AML-193 (cell line): Measurements from ENCODE around the gene HLA-A.
"Not testable (repeated sequence)": the region's sequence is repeated elsewhere in the genome, so short reads cannot be mapped to it uniquely, and the experiment has no call there.

Experiments
- DNase-seq, 2 experiments: peaks; one replicate each; lab custom pipeline; 2025; lab: John Stamatoyannopoulos, UW

HLA-A gene

DNA sequence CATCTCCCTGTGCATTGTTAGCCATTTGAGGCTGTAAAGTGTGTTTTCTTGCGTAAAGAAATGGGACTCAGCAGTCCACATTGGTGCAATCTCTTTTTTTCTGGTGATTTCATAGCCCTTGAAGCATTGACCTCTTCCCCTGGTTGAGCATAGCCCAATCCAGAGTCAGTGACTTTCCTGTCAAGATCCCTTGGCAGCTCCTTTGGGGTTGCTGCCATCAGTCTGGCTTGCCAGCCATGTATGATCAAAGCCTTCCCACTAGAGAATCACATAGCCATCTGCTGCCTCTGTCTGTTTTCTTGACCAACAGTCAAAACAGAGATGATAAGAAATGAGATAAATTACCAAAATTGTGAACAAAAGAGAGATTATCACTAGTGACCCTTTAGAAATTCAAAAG is 19.6 kb downstream of the HLA-A start:
- DNase-seq: no peak

DNA sequence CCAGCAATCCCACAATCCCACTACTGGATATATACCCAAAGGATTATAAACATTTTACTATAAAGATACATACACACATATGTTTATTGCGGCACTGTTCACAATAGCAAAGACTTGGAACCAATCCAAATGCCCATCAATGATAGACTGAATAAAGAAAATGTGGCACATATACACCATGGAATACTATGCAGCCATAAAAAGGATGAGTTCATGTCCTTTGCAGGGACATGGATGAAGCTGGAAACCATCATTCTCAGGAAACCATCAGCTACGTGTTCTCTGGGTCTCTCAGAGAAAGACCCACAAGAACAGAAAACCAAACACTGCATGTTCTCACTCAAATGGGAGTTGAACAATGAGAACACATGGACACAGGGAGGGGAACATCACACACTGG is 21.4 kb downstream of the HLA-A start:
- not testable (repeated sequence) for DNase-seq

DNA sequence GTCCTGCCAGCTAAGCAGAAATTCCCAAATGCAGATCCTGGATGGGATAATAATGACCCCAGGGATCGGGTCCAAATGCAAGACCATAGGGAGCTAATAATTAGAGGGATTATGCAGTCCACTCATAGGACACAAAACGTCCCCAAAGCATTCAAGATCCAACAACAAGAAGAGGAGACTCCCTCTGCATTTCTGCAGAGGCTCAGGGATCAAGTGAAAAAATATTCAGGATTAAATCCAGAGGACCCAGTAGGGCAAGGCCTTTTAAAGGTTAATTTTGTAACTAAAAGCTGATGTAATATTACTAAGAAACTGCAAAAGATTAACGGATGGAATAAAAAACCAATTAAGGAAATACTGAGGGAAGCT is 22.2 kb downstream of the HLA-A start:
- DNase-seq: no peak

DNA sequence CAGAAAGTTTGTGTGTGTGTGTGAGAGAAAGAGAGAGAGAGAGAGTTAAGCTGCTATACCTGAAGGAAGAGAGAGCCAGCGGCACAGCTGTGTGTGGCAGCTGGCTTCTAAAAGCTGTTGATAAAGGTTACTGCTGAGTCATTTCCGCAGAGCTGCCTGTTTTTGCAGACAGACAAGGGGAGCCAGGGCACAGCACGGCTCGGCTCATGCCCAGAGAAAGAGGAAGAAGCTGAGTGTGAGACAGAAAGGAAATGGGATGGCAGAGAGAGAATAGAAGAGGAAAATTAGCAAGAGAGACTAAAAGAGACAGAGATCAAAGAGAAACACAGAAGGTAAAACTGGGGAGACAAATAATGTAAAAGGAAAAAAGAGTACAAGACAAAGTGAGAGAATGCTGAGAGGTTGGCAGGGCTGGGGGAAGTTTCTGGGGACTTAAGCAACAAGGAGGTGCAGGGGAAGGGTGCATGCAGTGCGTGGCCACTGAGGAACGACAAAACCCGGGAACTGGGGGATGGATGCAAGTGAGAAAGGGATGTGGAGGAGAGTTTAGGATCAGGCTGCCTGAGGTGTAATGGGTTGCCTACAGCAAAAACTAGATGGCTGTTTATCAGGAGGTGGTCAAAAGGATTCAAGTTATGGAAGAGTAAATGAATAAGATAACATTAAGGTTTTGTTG is 22.7 kb downstream of the HLA-A start:
- DNase-seq: peak; percentile 99 to 100

DNA sequence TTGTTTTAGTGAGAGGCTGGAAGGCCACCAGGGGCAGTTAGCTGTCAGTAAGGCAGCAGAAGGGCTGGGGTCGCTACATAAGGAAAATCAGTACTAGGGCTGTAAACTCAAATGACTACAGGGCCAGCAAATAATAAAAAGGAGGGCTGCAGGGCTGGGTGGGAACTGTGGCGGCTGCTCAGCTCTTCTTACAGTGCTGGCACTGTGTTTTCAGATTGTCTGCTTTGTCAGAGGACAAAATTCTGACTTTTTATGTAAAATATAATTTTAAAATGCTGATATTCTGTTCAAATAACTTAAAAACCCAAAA is 23.2 kb downstream of the HLA-A start:
- no peak for DNase-seq

DNA sequence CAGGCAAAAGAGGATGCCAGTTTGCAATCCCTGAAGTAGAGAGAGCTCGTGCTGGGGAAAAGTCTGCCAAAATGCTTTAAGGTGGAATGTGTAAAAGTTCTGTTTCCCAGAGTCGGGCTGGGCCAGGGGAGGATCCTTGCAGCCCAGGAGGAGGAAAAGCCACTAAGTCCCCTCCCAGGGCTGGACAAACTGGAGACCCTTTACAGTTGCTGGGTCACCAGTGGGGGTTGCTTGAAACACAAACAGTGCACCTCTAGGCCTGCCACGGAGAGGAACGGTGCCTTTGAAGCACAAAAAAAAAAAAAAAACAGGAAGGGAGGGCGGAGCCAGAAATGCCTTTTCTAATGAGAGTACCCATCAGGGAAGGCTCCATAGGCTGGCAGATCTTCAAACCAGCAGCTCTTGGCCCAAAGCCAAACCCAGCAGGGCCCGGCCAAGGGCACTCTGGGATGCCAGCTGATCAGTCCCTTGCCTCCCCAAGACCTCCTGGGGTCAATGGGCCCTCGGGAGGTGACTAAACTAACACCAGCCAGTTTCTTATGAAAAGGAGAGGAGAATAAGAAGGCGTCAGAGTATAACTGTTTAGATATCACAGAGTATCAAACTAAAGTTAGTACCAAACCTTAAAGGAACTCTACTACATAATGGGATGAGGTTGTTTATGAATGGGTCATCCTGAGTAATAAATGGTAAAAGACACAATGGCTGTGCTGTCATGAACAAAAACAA is 23.7 kb downstream of the HLA-A start:
- peak; percentile 85 to 92 for DNase-seq

DNA sequence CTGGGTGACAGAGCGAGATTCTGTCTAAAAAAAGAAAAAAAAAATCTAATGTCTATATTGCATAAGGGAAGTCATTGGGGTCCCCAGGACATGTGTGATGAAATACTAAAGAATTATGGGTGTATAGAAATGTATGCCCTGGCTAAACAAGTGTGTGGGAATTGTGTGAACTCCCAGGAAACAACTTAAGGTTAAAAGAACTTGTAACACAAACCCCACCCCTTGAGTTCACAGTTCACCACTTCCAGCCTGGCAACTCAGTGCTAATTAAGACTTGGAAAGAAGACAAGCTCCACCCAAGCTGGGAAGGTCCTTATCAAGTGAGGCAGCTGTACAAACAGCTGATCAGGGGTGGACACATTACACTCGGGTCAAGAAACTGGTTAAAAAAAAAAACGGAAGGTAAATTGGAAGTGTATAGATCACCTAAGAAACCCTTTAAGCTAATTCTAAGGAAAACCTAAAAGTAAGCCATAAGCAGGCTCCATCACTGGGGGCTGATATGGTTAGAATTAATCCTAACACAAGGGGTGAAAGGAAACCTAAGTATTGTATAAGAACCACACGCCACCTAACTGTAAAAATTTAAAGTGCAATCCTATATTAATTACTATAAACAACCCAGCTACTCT is 25.2 kb downstream of the HLA-A start:
- DNase-seq: peak; percentile 74 to 82

DNA sequence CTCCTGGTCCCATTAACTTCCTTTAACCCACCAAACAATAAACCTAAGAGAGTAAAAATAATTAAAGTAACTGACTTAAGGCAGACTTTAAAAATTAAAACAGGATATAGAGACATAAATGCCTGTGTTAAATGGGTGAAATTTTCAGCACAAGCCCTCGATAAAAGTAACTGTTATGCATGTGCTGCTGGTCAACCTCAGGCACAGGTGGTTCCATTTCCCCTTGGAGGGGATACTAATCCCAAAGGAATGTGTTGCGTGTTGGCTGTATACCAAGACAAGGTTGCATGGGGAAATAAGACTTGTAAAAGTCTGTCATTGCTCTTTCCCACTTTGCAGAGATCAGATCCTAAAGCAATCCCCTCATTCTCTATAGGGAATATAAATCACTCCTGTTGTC is 25.8 kb downstream of the HLA-A start:
- DNase-seq: no peak

DNA sequence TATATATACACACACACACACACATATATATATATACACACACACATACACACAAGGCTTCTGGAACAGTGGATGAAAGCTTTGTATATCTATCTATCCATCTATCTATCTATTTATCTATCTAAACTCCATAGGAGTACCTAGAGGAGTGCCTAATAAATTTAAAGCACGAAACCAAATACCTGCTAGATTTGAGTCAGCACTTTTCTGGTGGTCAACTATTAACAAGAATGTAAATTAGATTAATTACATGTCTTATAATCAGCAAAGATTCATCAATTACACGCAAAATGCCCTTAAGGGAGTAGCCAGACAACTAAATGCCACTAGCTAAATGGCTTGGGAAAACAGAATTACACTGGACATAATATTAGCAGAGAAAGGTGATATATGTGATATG is 26.6 kb downstream of the HLA-A start:
- no peak for DNase-seq

DNA sequence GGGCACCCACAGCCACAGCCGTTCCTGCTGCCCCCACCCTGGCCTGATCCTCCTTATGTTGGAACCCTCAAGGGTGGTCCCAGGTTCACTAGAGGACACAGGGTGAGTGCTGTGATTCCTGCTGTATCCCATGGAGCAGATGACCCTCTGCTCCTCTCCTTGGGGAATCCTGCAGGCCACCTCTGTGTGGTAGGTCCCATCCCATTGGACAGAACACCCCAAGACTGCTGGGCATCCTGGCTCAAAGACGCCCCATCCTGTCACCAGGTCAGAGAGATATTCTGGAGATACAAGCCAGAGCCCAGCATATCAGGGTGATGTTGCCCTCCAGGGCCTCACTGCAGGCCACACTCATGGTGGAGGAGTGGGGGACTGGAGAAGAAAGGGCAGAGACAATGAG is 28.4 kb downstream of the HLA-A start:
- DNase-seq: no peak

DNA sequence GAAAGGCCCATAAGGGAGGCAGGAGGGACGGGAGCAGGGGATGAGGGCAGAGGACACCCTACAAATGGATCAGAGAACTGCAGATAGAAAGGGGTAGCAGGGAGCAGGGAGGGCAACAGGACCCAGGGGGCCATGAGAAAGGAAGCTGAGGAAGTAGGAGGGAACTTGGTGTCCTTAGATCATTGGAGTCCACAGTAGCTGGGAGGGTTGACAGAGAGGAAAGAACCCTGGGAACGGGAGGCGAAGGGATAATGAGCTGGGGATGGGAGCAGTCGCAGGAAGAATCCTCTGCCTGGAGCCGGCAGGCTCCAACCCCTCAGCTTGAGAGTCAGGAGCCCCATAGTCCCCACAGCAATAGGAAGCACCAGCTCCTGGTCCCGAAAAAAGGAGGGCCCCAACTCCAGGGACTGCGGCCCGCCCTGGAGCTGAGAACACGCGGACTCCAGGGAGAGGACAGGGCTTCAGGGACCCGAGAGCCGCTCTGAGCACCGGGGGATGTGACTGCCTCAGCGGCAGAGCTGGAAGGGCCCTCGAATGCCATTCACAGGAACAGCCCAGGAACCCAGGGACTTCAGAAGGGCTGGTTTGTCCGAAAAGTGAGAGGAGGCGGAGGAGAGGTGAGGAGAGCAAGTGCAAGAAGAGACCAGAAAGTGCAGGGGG is 32.7 kb downstream of the HLA-A start:
- DNase-seq: no peak

DNA sequence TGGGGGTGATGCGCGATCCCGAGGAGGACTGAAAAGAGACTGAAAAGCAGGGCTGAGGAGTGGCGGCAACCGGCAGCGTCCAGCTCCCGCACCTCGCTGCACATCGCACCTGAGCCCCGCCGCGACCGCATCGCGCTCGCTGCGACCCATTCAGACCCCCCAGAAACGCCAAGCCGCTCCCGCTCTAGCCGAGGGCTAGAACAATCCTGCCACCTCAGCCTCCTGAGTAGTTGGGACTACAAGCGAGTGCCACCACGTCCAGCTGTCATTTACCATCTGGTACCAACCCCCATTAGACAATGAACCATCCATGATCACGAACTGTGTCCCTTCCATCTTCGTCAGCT is 33.2 kb downstream of the HLA-A start:
- no peak for DNase-seq

DNA sequence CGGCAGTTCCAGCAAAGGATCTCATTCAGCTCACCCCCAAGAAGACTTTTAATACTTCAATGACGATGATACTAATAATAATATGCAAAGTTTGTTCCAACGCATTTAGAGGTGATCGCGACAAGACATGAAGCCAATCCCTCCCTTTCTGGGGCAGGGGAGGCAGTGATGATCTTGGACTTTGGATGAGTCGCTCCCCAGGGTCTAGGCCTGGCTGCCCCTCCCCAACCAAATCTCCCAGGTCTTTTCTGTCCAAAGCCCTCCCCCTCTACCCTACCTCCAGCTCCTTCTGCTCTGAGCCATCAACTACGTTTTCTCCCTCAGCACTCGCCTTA is 33.9 kb downstream of the HLA-A start:
- no peak for DNase-seq

DNA sequence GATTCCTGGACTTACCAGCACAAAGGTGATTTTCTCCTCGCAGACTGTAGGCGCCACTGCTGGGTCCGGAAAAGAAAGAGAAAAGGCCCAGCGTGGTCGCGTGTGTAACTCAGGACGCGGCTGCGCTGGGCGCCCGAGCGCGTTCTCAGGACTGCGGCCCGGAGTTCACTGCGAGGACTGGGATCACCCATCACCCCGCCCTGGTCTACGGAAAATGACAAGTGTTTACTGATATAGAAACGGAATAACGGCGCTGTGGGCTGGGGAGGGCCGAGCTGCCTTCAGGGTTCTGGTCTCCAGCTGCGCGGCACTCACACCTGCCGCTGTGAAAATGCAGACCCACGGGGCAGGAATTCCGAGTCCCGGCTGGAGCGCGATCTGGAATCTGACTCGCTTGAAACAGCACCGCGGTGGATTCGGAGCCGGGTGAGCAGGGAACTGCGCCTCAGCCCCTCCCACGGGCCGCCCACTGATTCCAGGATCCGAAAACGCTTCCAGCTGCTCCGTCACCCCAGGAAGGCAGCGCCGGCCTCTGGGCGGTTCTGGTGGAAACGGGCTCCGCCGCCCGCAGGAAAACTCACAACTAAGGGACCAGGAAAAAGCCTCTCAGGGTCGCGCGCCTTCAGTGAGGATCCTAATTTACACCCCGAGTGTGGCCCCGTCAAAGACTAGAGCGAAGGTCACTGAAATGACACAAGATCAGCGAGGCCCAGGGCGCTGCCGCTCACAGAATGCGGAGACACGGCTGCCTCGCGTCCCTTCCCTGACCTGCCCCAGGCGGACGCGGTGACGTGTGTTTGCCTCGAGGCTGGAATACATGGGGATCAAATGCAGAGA is 34.5 kb downstream of the HLA-A start:
- DNase-seq: peak in 1 of 2 experiments; percentile 27

DNA sequence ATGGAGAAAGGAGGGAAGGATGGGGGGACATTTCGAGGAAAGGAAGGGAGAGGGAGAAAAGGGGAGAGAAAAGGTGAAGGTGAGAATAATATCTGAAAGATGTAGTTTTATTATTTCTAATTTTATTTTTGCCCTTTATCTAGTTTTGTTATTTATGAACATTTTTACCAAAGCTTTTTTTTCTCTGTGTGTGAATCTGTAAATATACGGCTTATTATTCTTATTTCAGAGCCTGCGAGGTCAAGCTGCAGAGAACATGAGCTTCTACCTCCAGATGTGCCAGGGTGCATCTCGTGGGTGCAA is 35.0 kb downstream of the HLA-A start:
- DNase-seq: no peak

DNA sequence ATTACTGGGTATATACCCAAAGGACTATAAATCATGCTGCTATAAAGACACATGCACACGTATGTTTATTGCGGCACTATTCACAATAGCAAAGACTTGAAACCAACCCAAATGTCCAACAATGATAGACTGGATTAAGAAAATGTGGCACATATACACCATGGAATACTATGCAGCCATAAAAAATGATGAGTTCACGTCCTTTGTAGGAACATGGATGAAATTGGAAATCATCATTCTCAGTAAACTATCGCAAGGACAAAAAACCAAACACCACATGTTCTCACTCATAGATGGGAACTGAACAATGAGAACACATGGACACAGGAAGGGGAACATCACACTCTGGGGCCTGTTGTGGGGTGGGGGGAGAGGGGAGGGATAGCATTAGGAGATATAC is 37.7 kb downstream of the HLA-A start:
- not testable (repeated sequence) for DNase-seq

DNA sequence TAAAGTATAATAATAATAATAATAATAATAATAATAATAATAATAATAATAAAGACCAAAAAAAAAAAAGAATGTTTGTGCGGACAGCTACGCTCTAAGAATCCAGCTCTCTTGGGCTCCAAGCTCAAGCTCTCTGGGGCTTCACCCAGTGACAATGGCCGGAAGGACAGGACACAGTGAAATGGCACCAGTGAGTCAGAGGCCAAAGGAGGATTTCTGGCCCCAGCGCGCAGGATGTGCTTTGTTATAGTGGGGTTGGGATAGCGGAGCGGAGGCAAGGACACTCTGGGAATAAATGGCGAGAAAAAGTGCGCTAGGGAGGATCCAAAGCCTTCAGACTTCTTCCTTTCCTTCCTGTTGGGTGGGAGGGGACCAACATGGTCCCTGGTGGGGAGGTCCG is 38.2 kb downstream of the HLA-A start:
- DNase-seq: no peak

DNA sequence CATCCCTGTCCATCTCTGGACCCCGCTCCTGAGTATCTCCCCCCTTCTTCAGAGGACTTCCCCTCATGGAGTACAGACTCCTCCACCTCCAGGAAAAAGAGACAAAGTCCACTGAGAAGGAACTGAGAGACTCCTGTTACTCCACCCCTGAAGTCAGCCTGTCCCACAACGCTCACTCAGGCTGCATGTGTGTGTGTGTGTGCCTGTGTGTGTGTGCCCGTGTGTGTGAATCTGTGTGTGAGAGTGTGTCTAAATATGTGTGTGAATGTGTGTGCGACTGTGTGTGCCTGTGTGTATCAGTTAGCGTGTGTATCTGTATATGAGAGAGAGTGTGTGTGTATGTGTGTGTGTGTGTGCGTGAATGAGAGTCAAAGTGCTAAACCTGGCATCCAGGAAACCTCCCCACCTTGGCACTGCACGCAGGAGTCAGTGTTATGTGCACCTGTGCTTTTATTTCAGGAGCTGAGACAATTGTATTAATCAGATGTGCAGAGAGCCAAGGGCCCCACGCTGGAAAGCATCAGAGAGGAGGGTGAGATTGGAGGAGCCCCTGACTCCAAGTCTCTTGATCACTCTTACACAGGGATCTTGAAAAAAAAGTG is 39.0 kb downstream of the HLA-A start:
- no peak for DNase-seq

DNA sequence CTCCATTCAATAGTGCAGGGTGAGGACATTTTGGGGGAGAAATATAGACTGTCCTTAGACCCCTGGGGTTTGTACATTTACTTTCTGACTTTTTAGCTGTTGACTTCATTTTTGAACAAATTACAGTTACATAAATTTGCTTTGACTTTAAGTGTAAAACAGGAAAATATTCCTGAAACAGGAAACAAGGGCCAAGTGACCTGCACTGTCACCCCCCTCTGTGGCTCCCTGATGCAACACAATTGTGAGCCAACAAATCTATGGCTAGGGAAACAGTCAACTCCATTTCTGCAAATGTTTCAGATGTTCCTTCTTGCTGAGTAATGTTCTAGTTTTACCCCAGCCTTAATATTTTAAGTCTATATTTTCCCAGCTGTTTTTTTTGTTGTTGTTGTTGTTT is 39.8 kb downstream of the HLA-A start:
- DNase-seq: peak; percentile 72 to 74

DNA sequence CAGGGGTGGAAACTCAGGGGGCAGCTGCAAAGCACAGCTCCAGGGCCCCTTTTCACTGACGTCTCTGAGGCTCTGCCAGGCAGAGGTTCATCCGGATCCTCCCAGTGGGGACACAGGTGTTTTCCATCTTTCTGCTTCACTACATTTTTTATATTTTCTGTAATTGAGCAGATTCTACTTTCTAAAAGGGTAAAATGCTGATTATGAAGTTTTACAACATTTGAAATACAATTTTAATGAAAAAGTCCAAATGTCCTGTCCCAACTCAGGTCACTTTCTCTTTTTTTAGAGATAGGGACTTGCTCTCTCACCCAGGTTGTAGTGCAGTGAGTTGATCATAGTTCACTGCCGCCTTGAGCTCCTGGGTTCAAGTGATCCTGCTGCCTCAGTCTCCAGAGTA is 41.9 kb downstream of the HLA-A start:
- no peak for DNase-seq

DNA sequence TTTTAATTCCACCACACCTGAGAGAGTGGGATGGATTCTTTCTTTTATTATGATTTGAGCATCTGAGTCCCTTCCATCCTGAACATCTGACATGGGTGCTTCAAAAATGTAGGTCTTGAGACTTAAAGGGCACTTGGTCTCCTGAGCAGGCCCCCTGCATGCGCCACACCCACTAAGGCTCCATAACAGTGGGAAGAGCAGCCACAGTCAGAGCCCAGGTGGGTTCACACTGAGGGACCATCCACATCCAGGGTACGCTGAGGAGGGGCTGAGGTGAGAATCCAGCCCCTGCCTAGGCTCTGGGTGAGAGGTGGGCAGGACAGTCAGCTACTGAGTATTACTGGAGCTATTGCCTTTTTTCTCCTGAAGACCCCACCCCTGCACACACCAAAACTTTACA is 42.7 kb downstream of the HLA-A start:
- no peak for DNase-seq

DNA sequence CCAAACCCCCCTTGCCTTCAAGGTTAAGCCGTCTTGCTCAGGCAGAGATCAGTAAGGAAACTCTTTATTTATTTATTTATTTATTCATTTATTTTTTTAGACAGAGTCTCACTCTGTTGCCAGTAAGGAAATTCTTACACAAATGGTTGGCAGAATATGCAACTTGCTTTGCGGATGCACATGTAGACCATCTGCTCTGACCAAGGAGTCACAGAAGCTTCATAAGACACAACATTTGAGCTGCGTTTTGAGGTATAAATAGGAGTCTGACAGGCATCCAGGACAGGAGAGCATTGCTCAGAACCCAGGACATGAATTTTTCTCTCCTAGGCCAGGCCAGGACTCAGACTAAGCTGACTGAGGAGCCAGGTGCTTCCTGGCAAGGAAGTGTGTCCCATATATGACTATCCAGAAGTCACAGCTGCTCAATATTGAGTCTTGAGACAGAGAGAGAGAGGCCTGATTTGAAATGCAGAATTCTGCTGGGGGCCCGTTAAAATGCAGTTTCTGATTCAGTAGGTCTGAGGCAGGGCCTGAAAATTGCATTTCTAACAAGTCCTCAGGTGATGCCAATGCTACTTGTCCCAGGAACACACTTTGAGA is 43.9 kb downstream of the HLA-A start:
- no peak for DNase-seq
